Fibroblast of lung (primary cell): ENCODE measurements around the gene SOX12. TPM values are rescaled to one million over a fixed set of nuclear protein-coding genes. Genes with fewer than 3 reads are reported as not detected.

Source experiments
- DNase-seq, 2 donors: peaks; one replicate each; pipeline versions ENCODE4 v3.0.0 to v3.0.0-alpha.2; 2010; ENCODE audit warnings: low read depth in 2 of 2
- H2AFZ ChIP-seq: 2 replicates; pipeline ENCODE4 v1.5.1; 2012; ENCODE audit warnings: low read length, control low read depth, inconsistent platforms
- H3K27ac ChIP-seq: 2 replicates; pipeline ENCODE4 v1.5.1; 2011; ENCODE audit warnings: low read length, control low read depth; ENCODE audit not compliant: insufficient read depth
- H3K27me3 ChIP-seq: 2 replicates; pipeline ENCODE4 v1.5.1; 2011; ENCODE audit warnings: mild to moderate bottlenecking, low read length; ENCODE audit not compliant: control insufficient read depth, insufficient read depth
- H3K36me3 ChIP-seq: 2 replicates; pipeline ENCODE4 v1.5.1; 2011; ENCODE audit warnings: low read length; ENCODE audit not compliant: control insufficient read depth, insufficient read depth
- H3K4me1 ChIP-seq: 2 replicates; pipeline ENCODE4 v1.5.1; 2011; ENCODE audit warnings: low read length; ENCODE audit not compliant: control insufficient read depth, insufficient read depth; ENCODE audit errors: extremely low read depth
- H3K4me2 ChIP-seq: 2 replicates; pipeline ENCODE4 v1.5.1; 2011; ENCODE audit warnings: low read length, control low read depth; ENCODE audit not compliant: insufficient read depth; ENCODE audit errors: extremely low read depth
- H3K4me3 ChIP-seq, 4 experiments: fragments of 200-600 bp in 1 of 4; sonication (generic) in 1 of 4; replicated peaks in 1 of 4; 2 replicates each; pipeline ENCODE4 v1.5.1; 2011 to 2016; ENCODE audit warnings: low read length in 4 of 4, low read depth in 3 of 4, mild to moderate bottlenecking in 3 of 4, control low read depth in 2 of 4, inconsistent platforms in 1 of 4, mixed read lengths in 1 of 4; ENCODE audit not compliant: insufficient read depth in 1 of 4; ENCODE audit errors: control extremely low read depth in 1 of 4
- H3K79me2 ChIP-seq: 2 replicates; pipeline ENCODE4 v1.5.1; 2012; ENCODE audit warnings: mild to moderate bottlenecking, low read length, inconsistent platforms; ENCODE audit not compliant: control insufficient read depth, insufficient read depth
- H3K9ac ChIP-seq: 2 replicates; pipeline ENCODE4 v1.5.1; 2011; ENCODE audit warnings: mild to moderate bottlenecking, low read length, control low read depth; ENCODE audit not compliant: insufficient read depth
- H3K9me3 ChIP-seq: 2 replicates; pipeline ENCODE4 v1.5.1; 2012; ENCODE audit warnings: low read depth, low read length; ENCODE audit not compliant: control insufficient read depth, insufficient read depth
- H4K20me1 ChIP-seq: 2 replicates; pipeline ENCODE4 v1.5.1; 2011; ENCODE audit warnings: low read length; ENCODE audit not compliant: control insufficient read depth, insufficient read depth; ENCODE audit errors: extremely low read depth
- EZH2 ChIP-seq: IDR thresholded peaks from 2 replicates; pipeline ENCODE4 v1.5.1; 2012; ENCODE audit warnings: low read length, control low read depth, mild to moderate bottlenecking; ENCODE audit errors: missing control alignments
- polyA plus RNA-seq, 2 donors: library from polyadenylated mRNA; depleted of rRNA in 1 of 2; stranded (reverse) in 1 of 2; unstranded in 1 of 2; fragments of >200 nt; gene quantifications; 2 replicates each; pipeline ENCODE4 v1.2.1, GENCODE V29; 2011 to 2012; ENCODE audit warnings: missing spikeins in 1 of 2
- total RNA-seq: library from RNA; depleted of rRNA; stranded (reverse); fragments of >200 nt; gene quantifications from 2 replicates; pipeline ENCODE4 v1.2.1, GENCODE V29; 2014
- TF ChIP-seq, protein P1 (sequence below), 2 donors: IDR thresholded peaks in 1 of 2; conservative IDR thresholded peaks in 1 of 2; 1 replicate in 1 of 2; 2 replicates in 1 of 2; pipeline ENCODE4 v1.5.1; 2011 to 2012; ENCODE audit warnings: low read length in 2 of 2, control low read depth in 1 of 2, inconsistent platforms in 1 of 2, low read depth in 1 of 2, mild to moderate bottlenecking in 1 of 2

SOX12 gene
- total and polyA plus RNA-seq, 2 donors (not counting 1 experiment from before 2014, with no cell fraction given): 4.0 to 7.3 TPM

DNA sequence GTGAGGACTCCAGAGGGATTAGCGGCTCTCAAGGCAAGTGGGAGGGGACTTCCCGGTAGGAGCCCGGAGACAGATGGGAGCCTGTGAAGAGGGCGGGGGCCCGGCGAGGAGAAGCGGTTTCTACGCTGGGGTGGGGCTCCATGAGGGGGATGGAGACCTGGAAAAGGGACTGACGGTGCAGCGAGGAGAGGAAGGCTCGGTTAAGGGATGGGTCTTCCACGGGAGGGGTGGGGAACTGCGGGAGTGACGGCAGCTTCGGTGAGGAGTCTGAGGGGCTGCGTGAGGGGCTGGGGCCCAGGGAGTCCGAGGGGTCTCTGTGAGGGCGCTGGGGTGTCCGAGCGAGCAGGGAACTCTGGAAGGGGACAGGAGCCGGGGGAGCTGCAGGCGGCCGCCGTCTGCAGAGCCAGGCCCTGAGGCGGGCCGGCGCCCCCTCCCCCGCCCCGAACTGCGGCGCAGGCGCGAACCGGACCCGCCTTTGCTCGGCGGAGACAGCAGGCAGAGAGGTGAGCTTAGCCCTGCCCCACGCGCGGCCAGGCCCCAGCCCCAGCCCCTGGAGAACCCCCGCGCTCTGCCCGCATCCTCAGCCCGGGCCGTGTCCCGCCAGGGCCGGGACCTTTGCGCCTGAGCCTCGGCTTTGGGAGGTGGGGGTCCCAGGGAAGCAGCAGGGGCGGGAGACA is 21.4 kb downstream of the SOX12 start, which contains the start of gene NRSN2:
Gene NRSN2, plus strand, starts transcription at position 472 of the 677 bp plus-strand sequence. CDS start 2,533 bp downstream, outside the sequence.
- H3K9ac ChIP-seq: peak within 1 kb of the TSS; percentile 78
- peaks cover 10% of the 10 kb centered on the region for H3K36me3 ChIP-seq
- no peaks in the 10 kb centered on the region for H3K9me3 ChIP-seq
- H3K4me3 ChIP-seq: peak within 1 kb of the TSS; percentile 62 to 89 (median 76)
- H3K27me3 ChIP-seq: no peaks in the 10 kb centered on the region
- peak within 1 kb of the TSS; percentile 95 for H3K27ac ChIP-seq
- H3K4me1 ChIP-seq: peaks cover 7% of the 10 kb centered on the region
- TF ChIP-seq, protein P1, sequence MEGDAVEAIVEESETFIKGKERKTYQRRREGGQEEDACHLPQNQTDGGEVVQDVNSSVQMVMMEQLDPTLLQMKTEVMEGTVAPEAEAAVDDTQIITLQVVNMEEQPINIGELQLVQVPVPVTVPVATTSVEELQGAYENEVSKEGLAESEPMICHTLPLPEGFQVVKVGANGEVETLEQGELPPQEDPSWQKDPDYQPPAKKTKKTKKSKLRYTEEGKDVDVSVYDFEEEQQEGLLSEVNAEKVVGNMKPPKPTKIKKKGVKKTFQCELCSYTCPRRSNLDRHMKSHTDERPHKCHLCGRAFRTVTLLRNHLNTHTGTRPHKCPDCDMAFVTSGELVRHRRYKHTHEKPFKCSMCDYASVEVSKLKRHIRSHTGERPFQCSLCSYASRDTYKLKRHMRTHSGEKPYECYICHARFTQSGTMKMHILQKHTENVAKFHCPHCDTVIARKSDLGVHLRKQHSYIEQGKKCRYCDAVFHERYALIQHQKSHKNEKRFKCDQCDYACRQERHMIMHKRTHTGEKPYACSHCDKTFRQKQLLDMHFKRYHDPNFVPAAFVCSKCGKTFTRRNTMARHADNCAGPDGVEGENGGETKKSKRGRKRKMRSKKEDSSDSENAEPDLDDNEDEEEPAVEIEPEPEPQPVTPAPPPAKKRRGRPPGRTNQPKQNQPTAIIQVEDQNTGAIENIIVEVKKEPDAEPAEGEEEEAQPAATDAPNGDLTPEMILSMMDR (conservative IDR thresholded peaks at IDR 0.05 in 1 of 2, IDR thresholded peaks at IDR 0.05 in 1 of 2; ENCODE audit: low read depth in 1 of 2, low read length in 2 of 2): no peak
- no peak for TF ChIP-seq EZH2
- peaks cover 8% of the 10 kb centered on the region for H3K79me2 ChIP-seq
- peak within 1 kb of the TSS; percentile 98 for H3K4me2 ChIP-seq
- H4K20me1 ChIP-seq: no peaks in the 10 kb centered on the region
- peak within 1 kb of the TSS; percentile 73 for H2AFZ ChIP-seq
- DNase-seq: peak; percentile 68 to 75

DNA sequence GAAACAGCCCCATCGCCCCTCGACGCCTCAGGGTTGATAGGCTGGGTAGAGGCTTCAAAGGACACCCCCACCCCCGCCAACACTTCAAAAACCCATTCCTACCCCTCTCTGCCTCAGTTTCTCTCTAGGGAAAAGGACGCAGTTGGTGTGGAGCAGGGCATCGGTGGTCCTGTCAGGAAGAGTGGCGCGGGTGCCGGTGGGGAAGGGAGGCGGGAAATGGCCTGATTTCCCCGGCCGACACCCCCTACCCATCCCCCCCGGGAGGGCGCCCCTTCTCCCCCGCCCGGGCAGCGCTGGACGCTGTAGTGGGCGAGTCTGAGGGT is 21.9 kb downstream of the SOX12 start:
- Histone ChIP-seq H3K4me3 (peak overlapping the region; percentile 62 to 89 (median 72)), H2AFZ (no peak overlapping the region), H3K27me3 (no peaks in the 10 kb centered on the region), H4K20me1 (no peaks in the 10 kb centered on the region), H3K27ac (peak overlapping the region; percentile 95), H3K4me1 (peaks cover 7% of the 10 kb centered on the region), H3K79me2 (peaks cover 8% of the 10 kb centered on the region), H3K4me2 (peak overlapping the region; percentile 98), H3K36me3 (peaks cover 10% of the 10 kb centered on the region), H3K9me3 (no peaks in the 10 kb centered on the region), H3K9ac (peak overlapping the region; percentile 78)
- DNase-seq: no peak
- TF ChIP-seq EZH2: no peak
- TF ChIP-seq, protein P1 (conservative IDR thresholded peaks at IDR 0.05 in 1 of 2, IDR thresholded peaks at IDR 0.05 in 1 of 2; ENCODE audit: low read depth in 1 of 2, low read length in 2 of 2): no peak

DNA sequence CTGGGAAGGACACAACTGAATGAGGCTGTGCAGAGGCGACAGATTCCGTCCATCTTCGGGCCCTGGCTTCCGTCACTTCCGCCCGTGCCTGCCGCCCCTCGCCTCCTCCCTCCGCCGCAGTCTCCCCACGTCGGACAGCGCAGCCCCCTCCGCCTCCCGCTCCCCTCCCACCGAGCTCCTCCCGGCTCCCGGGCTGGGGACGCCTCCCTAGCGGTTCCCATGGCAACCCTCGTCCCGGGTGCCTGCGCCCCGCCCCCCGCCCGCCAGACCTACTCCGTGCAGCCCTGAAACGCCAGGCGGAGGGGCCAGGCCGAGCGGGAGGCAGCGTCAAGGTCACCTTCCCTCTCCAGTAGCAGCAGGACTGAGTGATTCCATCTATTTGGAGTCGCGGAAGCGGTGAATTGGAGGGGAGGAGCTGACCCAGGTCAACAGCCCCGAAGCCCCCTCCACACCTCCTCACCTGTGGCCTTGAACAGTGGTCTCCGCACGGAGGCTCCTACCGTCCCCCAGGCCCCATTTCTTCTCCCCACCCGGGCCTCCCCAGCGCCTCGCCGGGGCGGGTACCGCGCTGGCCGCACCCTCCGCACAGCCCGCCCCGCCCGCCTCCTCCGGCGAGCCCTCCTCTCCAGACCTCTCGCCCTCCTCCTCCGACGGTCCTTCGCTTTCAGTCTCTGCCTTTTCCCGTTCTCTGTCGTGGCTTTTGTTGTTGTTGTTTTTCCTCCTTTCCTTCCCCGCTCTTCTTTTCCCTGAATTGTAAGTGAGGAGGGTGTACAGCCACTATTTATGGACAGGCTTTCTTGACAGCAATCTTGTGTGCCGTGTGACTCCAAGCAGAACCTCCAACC is 22.5 kb downstream of the SOX12 start:
- TF ChIP-seq EZH2: no peak
- TF ChIP-seq, protein P1 (conservative IDR thresholded peaks at IDR 0.05 in 1 of 2, IDR thresholded peaks at IDR 0.05 in 1 of 2; ENCODE audit: low read depth in 1 of 2, low read length in 2 of 2): no peak
- no peaks in the 10 kb centered on the region for H3K9me3 ChIP-seq
- DNase-seq: peak; percentile 93 to 96
- H3K27me3 ChIP-seq: no peaks in the 10 kb centered on the region
- H3K79me2 ChIP-seq: peaks cover 8% of the 10 kb centered on the region
- H3K4me1 ChIP-seq: peaks cover 7% of the 10 kb centered on the region
- peak overlapping the region; percentile 98 for H3K4me2 ChIP-seq
- peaks cover 10% of the 10 kb centered on the region for H3K36me3 ChIP-seq
- H3K4me3 ChIP-seq: peak overlapping the region; percentile 62 to 89 (median 76)
- H2AFZ ChIP-seq: peak overlapping the region; percentile 73
- H3K9ac ChIP-seq: peak overlapping the region; percentile 78
- H4K20me1 ChIP-seq: no peaks in the 10 kb centered on the region
- peak overlapping the region; percentile 95 for H3K27ac ChIP-seq
